Body of pancreas (tissue), 4 donors: ENCODE measurements around the gene RIPOR2.

ENCODE experiments used
- POLR2A ChIP-seq, 3 donors: fragments of 450-650 bp; IDR thresholded peaks; one replicate each; pipeline ENCODE4 v1.6.1; 2016; ENCODE audit warnings: antibody characterized with exemption in 3 of 3, mild to moderate bottlenecking in 2 of 3
- TF ChIP-seq, protein P1 (sequence below), 7 experiments: fragments of 450-650 bp in 4 of 7; fragments of 200-600 bp in 3 of 7; sonication (generic) in 3 of 7; IDR thresholded peaks; one replicate each; pipeline ENCODE4 v1.5.1; 2016 to 2019; ENCODE audit warnings: antibody characterized with exemption in 7 of 7

DNA sequence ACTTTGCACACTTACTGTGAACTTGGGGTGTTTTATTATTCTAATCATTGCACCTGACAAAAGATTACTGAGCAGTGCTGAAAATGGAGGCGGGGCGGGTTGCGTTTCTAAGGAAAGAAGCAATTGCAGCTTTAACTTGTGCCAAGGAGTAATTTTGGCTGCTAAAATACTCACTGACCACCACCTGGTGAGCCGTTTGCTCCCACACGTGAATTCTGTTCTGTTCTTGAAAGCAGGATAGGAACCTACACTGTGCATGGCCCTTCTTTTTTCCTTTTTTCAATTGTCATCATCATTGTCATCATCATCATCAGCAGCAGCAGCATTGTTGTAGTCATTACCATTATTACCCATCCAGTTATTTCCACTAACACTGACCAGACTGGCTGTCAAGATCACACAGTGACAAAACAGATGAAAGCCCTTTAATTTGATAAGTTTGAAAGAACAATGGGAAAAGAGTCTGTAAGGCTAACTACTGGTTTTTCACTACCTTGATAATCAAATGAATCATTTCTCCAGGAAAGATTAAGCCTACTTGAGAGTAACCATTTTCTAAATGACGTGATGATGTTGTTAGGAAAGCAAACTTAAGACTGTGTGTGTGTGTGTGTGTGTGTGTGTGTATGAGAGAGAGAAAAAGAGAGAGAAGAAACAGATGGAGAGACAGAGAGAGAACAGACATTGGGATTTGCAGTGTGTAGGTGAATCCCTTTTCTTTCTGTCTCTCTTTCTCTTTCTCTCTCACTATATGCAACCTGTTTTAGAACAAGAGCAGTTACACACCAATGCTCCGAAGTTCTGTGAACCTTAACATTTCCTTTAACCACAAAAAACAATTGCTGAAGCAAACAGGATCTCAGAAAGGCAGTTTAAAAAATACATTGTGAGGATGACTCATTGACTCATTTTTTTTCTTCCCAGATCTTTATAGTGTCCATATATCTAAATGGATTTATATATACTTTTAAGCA lies 3.8 kb downstream of the RIPOR2 start:
- TF ChIP-seq, protein P1, sequence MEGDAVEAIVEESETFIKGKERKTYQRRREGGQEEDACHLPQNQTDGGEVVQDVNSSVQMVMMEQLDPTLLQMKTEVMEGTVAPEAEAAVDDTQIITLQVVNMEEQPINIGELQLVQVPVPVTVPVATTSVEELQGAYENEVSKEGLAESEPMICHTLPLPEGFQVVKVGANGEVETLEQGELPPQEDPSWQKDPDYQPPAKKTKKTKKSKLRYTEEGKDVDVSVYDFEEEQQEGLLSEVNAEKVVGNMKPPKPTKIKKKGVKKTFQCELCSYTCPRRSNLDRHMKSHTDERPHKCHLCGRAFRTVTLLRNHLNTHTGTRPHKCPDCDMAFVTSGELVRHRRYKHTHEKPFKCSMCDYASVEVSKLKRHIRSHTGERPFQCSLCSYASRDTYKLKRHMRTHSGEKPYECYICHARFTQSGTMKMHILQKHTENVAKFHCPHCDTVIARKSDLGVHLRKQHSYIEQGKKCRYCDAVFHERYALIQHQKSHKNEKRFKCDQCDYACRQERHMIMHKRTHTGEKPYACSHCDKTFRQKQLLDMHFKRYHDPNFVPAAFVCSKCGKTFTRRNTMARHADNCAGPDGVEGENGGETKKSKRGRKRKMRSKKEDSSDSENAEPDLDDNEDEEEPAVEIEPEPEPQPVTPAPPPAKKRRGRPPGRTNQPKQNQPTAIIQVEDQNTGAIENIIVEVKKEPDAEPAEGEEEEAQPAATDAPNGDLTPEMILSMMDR (IDR thresholded peaks at IDR 0.05): no peak
- no peak for TF ChIP-seq POLR2A (IDR thresholded peaks at IDR 0.05)
